Neutrophil (primary cell): ENCODE results near the gene TAOK3.

Experiments used
- H3K27ac ChIP-seq: fragments of 200-600 bp; sonication (generic); 2 replicates; pipeline ENCODE4 v1.5.1; 2016; ENCODE audit warnings: mild to moderate bottlenecking, moderate library complexity
- H3K27me3 ChIP-seq: fragments of 200-600 bp; sonication (generic); 2 replicates; pipeline ENCODE4 v1.6.0; 2016; ENCODE audit warnings: mild to moderate bottlenecking
- H3K36me3 ChIP-seq: fragments of 200-600 bp; sonication (generic); 2 replicates; pipeline ENCODE4 v1.5.1; 2017
- H3K4me1 ChIP-seq, 2 experiments: fragments of 200-600 bp in 1 of 2; sonication (generic) in 1 of 2; 1 replicate in 1 of 2; 2 replicates in 1 of 2; pipeline versions ENCODE4 v1.5.1 to v1.6.1; 2013 to 2016; ENCODE audit warnings: low read depth in 1 of 2, low read length in 1 of 2, mild to moderate bottlenecking in 1 of 2, moderate library complexity in 1 of 2; ENCODE audit not compliant: control insufficient read depth in 1 of 2, insufficient read depth in 1 of 2
- H3K4me3 ChIP-seq, 2 experiments: fragments of 200-600 bp in 1 of 2; sonication (generic) in 1 of 2; 1 replicate in 1 of 2; 2 replicates in 1 of 2; pipeline ENCODE4 v1.5.1; 2013 to 2016; ENCODE audit warnings: low read depth in 1 of 2, low read length in 1 of 2, mild to moderate bottlenecking in 1 of 2, moderate library complexity in 1 of 2
- H3K9me3 ChIP-seq: fragments of 200-600 bp; sonication (generic); 2 replicates; pipeline ENCODE4 v1.5.1; 2016
- CTCF ChIP-seq: fragments of 200-600 bp; sonication (generic); IDR thresholded peaks from 2 replicates; pipeline ENCODE4 v1.5.1; 2016; ENCODE audit warnings: antibody characterized with exemption

TAOK3 gene

GRCh38 chr12:118124333-118124874 is 248.3 kb downstream of the TAOK3 start:
- no peak overlapping the region for H3K27ac ChIP-seq
- H3K9me3 ChIP-seq: no peaks in the 10 kb centered on the region
- H3K27me3 ChIP-seq: no peaks in the 10 kb centered on the region
- no peak overlapping the region for H3K4me3 ChIP-seq
- no peaks in the 10 kb centered on the region for H3K36me3 ChIP-seq
- H3K4me1 ChIP-seq: no peaks in the 10 kb centered on the region
- TF ChIP-seq CTCF: no peak

GRCh38 chr12:118122264-118122663 is 250.4 kb downstream of the TAOK3 start:
- no peak overlapping the region for H3K4me3 ChIP-seq
- H3K27me3 ChIP-seq: no peaks in the 10 kb centered on the region
- H3K4me1 ChIP-seq: no peaks in the 10 kb centered on the region
- TF ChIP-seq CTCF: no peak
- no peaks in the 10 kb centered on the region for H3K36me3 ChIP-seq
- no peak overlapping the region for H3K27ac ChIP-seq
- H3K9me3 ChIP-seq: no peaks in the 10 kb centered on the region

- Histone ChIP-seq H3K36me3 (no peaks in the 10 kb centered on the region), H3K9me3 (no peaks in the 10 kb centered on the region), H3K4me1 (no peaks in the 10 kb centered on the region), H3K27me3 (no peaks in the 10 kb centered on the region), H3K4me3 (no peak overlapping the region), H3K27ac (no peak overlapping the region)
- TF ChIP-seq CTCF: peak; percentile 74
These were observed 251.9 kb downstream of the TAOK3 start for GRCh38 chr12:118120579-118121363.

GRCh38 chr12:118119449-118119879 is 253.2 kb downstream of the TAOK3 start:
- Histone ChIP-seq H3K4me1 (no peaks in the 10 kb centered on the region), H3K9me3 (no peaks in the 10 kb centered on the region), H3K4me3 (no peak overlapping the region), H3K27me3 (no peaks in the 10 kb centered on the region), H3K27ac (no peak overlapping the region), H3K36me3 (no peaks in the 10 kb centered on the region)
- TF ChIP-seq CTCF: no peak

GRCh38 chr12:118109088-118109487 is 263.6 kb downstream of the TAOK3 start:
- H3K4me3 ChIP-seq: no peak overlapping the region
- no peak for TF ChIP-seq CTCF

More at GRCh38 chr12:118109088-118109487, 263.6 kb downstream of the TAOK3 start:
- H3K27me3 ChIP-seq: peaks cover 17% of the 10 kb centered on the region
- H3K27ac ChIP-seq: no peak overlapping the region
- peaks cover 3 to 4% of the 10 kb centered on the region in 2 experiments for H3K4me1 ChIP-seq
- H3K36me3 ChIP-seq: no peaks in the 10 kb centered on the region
- H3K9me3 ChIP-seq: no peaks in the 10 kb centered on the region
